ENCODE measurements around the gene ATP5ME. TPM values are rescaled to one million over a fixed set of nuclear protein-coding genes. Genes with fewer than 3 reads are reported as not detected.

The ATP5ME gene
- total RNA-seq, 2 donors from 2014 or later, result 416 to 553 TPM

DNA sequence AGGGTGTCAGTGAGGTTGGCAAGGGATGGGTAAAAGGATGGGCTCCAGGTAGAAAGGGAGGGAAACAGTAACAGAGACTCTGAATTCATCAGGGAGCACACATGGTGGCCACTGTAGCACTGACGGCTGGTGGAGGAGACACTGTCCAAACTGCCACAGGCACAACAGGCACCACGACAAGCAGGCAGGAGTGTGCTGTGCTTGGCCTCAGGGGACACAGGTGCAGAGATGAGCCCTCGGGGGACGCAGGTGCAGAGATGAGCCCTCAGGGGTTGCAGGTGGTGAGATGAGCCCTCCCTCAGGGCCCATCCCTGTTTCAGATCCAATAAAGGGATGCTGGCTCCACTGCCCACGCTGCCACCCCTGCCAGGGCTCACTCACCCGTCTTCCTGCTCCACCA is 41.1 kb downstream of the ATP5ME start:
- DNase-seq, result no peak
- Histone ChIP-seq H3K36me3 (no peaks in the 10 kb centered on the region), H3K4me3 (no peak overlapping the region), H3K4me1 (no peaks in the 10 kb centered on the region), H3K9me3 (no peaks in the 10 kb centered on the region), H3K9ac (ENCODE audit: low read depth in 2 of 2, low read length in 2 of 2) (no peak overlapping the region), H3K27me3 (no peaks in the 10 kb centered on the region), H3K27ac (no peak overlapping the region)
- intact Hi-C loops (cut with DNase I), result no loop called here
- TF ChIP-seq, protein P1, sequence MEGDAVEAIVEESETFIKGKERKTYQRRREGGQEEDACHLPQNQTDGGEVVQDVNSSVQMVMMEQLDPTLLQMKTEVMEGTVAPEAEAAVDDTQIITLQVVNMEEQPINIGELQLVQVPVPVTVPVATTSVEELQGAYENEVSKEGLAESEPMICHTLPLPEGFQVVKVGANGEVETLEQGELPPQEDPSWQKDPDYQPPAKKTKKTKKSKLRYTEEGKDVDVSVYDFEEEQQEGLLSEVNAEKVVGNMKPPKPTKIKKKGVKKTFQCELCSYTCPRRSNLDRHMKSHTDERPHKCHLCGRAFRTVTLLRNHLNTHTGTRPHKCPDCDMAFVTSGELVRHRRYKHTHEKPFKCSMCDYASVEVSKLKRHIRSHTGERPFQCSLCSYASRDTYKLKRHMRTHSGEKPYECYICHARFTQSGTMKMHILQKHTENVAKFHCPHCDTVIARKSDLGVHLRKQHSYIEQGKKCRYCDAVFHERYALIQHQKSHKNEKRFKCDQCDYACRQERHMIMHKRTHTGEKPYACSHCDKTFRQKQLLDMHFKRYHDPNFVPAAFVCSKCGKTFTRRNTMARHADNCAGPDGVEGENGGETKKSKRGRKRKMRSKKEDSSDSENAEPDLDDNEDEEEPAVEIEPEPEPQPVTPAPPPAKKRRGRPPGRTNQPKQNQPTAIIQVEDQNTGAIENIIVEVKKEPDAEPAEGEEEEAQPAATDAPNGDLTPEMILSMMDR (IDR thresholded peaks at IDR 0.05), result no peak

DNA sequence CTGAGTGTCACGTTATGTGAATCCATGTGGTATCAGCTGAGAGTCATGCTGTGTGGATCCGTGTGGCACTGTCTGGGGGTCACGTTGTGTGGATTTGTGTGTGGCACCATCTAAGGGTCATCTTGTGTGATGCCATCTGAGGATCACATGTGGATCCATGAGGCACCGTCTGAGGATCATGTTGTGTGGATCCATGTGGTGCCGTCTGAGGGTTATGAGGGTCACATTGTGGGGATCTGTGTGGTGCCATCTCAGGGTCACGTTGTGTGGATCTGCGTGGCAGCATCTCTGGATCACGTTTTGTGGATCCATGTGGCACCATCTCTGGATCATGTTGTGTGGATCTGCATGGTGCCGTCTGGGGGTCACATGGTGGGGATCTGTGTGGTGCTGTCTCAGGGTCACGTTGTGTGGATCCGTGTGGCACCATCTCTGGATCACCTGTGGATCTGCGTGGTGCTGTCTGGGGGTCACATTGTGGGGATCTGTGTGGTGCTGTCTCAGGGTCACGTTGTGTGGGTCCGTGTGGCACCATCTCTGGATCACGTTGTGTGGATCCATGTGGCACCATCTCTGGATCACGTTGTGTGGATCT is 41.8 kb downstream of the ATP5ME start:
- H3K9me3 ChIP-seq, result no peaks in the 10 kb centered on the region
- no peak overlapping the region for H3K9ac ChIP-seq (ENCODE audit: low read depth in 2 of 2, low read length in 2 of 2)
- H3K27ac ChIP-seq, result no peak overlapping the region
- DNase-seq, result no peak
- no peak overlapping the region for H3K4me3 ChIP-seq
- H3K36me3 ChIP-seq, result no peaks in the 10 kb centered on the region
- intact Hi-C loops (cut with DNase I), result no loop called here
- no peaks in the 10 kb centered on the region for H3K27me3 ChIP-seq
- H3K4me1 ChIP-seq, result no peaks in the 10 kb centered on the region
- TF ChIP-seq, protein P1 (IDR thresholded peaks at IDR 0.05), result no peak

DNA sequence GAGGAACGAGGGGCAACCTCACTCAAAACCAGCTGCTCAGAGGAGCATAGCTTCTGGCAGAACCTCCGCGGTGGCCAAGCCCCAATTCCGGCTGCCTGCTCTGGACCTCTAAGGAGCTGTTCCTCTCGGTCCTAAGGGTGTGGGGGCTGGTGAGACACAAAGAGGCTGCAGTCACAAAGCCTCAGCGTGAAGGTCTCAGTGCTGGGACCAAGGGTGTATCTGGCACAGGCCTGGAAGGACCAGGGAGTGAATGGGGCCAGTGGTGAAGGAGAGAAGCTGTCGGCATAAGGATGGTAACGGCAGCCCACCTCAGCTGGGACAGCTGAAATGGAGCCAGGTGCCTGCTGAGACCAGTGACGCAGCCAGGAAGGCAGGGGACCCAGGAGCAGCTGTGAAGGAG is 43.4 kb downstream of the ATP5ME start:
- Histone ChIP-seq H3K9me3 (no peaks in the 10 kb centered on the region), H3K27me3 (no peaks in the 10 kb centered on the region), H3K36me3 (no peaks in the 10 kb centered on the region), H3K4me3 (no peak overlapping the region), H3K9ac (ENCODE audit: low read depth in 2 of 2, low read length in 2 of 2) (no peak overlapping the region), H3K4me1 (no peaks in the 10 kb centered on the region), H3K27ac (no peak overlapping the region)
- intact Hi-C loops (cut with DNase I), result no loop called here
- TF ChIP-seq, protein P1 (IDR thresholded peaks at IDR 0.05), result no peak
- no peak for DNase-seq

DNA sequence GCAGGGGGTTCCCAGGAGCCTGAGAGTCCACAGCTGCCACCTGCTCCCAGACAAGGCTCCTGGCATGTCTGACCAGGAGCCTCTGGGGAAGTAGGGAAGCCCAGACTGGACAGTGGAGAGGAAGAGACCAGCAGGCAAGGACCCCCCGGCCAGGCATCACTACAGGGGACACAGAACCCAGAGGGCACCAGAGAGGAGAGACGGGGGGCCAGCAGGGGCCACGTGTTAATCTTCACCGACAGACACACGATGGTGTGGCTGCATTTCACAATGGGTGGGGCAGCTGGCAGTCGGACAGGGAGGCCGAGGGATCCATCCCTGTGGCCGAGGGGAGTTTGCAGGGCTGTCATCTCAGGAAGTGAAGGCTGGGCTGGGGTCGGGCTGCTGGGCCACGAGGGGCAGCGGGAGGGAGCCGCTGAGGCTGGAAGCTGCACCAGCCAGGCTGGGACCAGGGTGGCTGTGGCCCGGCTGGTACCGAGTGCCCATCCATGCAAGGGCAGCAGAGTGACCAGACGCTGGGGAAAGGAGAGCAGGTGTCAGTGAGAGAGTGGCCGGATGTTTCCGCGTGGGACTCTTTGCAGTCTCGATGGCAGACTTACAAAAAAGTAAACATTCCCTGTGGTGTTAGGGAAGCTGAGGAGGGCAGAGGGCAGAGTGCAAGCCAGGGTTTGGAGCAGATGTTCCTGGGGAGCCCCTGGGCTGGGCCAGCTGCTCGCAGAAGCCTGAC is 44.0 kb downstream of the ATP5ME start:
- H3K9ac ChIP-seq (ENCODE audit: low read depth in 2 of 2, low read length in 2 of 2), result no peak overlapping the region
- H3K27me3 ChIP-seq, result no peaks in the 10 kb centered on the region
- TF ChIP-seq, protein P1 (IDR thresholded peaks at IDR 0.05), result no peak
- no peak overlapping the region for H3K4me3 ChIP-seq
- H3K36me3 ChIP-seq, result no peaks in the 10 kb centered on the region
- intact Hi-C loops (cut with DNase I), result no loop called here
- DNase-seq, result no peak
- H3K4me1 ChIP-seq, result no peaks in the 10 kb centered on the region
- H3K27ac ChIP-seq, result no peak overlapping the region
- H3K9me3 ChIP-seq, result no peaks in the 10 kb centered on the region

DNA sequence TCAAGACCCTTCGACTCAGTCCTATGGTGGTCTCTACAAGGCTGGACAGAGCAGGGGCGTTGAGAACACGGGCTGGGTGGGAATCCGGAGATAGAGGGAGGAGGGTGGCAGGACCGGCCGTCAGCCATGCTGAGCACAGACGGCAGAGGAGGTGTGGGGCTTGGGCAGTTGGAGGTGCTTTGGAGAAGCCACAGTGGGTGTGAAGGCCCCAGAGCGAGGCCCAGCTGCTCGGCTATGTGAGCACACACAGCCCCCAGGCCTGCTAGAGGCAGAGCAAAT is 44.5 kb downstream of the ATP5ME start:
- no peak for DNase-seq
- TF ChIP-seq, protein P1 (IDR thresholded peaks at IDR 0.05), result no peak
- H3K27ac ChIP-seq, result no peak overlapping the region
- H3K4me1 ChIP-seq, result no peaks in the 10 kb centered on the region
- H3K9me3 ChIP-seq, result no peaks in the 10 kb centered on the region
- H3K36me3 ChIP-seq, result no peaks in the 10 kb centered on the region
- intact Hi-C loops (cut with DNase I), result no loop called here
- no peak overlapping the region for H3K9ac ChIP-seq (ENCODE audit: low read depth in 2 of 2, low read length in 2 of 2)
- no peaks in the 10 kb centered on the region for H3K27me3 ChIP-seq
- H3K4me3 ChIP-seq, result no peak overlapping the region

Measured in colonic mucosa (tissue), 4 donors.